Fibroblast of villous mesenchyme (primary cell): ENCODE measurements around the gene GAD1. TPM values are rescaled to one million over a fixed set of nuclear protein-coding genes. Genes with fewer than 3 reads are reported as not detected.

Source experiments
- DNase-seq: peaks from one replicate; pipeline ENCODE4 v3.0.0-alpha.2; 2010; ENCODE audit warnings: low read depth
- H3K4me3 ChIP-seq: 2 replicates; pipeline ENCODE4 v1.5.1; 2011; ENCODE audit warnings: low read depth, mild to moderate bottlenecking, low read length
- CTCF ChIP-seq: IDR thresholded peaks from 2 replicates; pipeline ENCODE4 v1.5.1; 2012; ENCODE audit warnings: low read depth, mild to moderate bottlenecking, low read length; ENCODE audit not compliant: insufficient read depth
- total RNA-seq: library from RNA; depleted of rRNA; stranded (reverse); fragments of >200 nt; gene quantifications from 2 replicates; pipeline ENCODE4 v1.2.3, GENCODE V29; 2012

Gene GAD1
- total RNA-seq, 1 donor: not detected

GRCh38 chr2:170881840-170882239, 65.2 kb downstream of the GAD1 start:
- no peak for TF ChIP-seq CTCF
- no peak for DNase-seq
- H3K4me3 ChIP-seq: no peak overlapping the region

- no peak for DNase-seq
- TF ChIP-seq CTCF: no peak
- no peak overlapping the region for H3K4me3 ChIP-seq
Measured at GRCh38 chr2:170882758-170883157, 66.1 kb downstream of the GAD1 start.

DNA sequence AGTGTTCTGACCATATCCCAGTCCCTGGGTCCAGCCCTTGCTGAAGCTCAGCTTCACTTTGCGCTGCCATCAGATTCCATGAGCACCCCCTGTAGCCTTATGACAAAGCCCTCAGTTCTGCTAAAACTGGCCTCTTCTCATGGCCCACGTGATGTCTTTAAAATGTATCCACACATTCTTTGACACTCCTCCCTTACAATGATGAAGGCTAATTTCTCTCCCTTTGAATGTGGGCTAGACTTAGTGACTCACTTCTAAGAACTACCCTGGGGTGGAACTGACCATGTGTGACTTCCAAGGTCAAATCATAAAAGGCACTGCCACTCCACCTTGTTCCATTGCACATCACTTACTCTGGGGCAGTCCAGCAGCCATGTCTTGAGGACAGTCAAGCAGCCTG, 67.0 kb downstream of the GAD1 start:
- no peak for DNase-seq
- H3K4me3 ChIP-seq: no peak overlapping the region
- TF ChIP-seq CTCF: no peak

DNA sequence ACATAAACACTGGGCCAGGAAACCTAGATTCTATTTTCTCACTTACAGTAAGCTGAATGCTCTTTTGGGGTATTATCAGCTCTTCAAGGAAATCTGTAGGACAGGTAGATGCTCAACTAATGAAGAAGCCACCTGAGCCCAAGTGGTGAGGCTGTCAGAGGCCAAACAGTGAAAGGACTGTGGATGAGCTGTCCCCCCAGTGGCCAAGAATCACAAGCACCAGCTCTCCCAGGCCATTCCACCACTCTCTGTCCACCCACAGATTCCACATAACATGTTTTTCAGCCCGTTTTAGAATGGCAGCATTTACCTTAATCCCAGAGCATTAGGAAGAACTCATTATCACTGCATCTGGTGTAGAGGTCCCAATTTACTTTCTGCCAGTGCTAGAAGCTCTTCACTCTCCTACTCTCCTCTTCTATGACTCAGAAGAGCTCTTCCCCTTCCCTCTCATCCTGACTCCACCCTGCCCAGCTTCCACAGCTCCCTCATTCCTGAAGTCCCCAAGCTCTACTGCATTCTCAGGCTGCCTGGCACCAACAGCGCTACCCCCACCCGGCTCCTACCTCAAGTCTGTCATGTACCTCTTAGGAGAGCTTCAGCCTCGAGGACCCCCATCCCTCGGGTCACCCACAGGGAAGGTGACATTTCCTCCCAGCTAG, 68.6 kb downstream of the GAD1 start:
- TF ChIP-seq CTCF: no peak
- DNase-seq: no peak
- no peak overlapping the region for H3K4me3 ChIP-seq

- no peak for TF ChIP-seq CTCF
- DNase-seq: peak; percentile 20
- H3K4me3 ChIP-seq: no peak overlapping the region
Measured at GRCh38 chr2:170886386-170886785, 69.7 kb downstream of the GAD1 start.

DNA sequence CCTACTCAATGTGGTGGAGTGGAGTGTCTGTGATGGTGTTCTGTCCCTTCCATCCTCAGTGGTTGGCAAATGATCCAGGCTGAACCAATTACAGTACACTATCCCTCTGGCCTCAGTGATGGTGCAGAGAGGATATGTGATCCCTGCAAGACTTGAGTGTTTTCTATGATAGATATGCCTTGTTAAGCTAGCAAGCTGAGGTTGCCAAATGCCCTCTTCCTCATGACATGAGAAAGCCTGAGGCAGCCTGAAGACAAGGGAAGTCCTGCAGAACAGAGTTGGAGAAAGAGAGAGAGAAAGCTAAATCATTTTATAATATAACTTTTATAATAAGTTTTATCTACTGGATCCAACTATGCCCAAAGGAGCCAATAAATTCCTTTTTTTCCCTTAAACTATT, 70.8 kb downstream of the GAD1 start:
- DNase-seq: no peak
- no peak for TF ChIP-seq CTCF
- no peak overlapping the region for H3K4me3 ChIP-seq

DNA sequence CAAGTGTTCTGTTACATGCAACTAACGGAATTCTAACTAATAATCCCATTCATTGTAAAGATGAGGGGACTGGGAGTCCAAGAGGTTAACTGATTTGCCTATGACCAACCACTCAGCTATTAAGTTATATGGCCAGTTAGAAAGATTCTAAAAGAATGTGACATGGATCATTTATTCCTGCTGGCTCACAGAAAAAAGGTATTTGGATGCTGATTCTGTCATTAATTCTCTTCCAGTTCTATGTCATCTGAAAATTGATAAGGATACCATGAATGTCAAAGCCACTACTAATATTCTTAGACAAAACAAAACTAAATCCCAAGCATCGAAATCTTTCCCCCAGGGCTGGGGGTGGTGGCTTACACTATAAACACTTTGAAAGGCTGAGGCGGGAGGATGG, 71.2 kb downstream of the GAD1 start:
- TF ChIP-seq CTCF: no peak
- H3K4me3 ChIP-seq: no peak overlapping the region
- DNase-seq: no peak
